NCI-H1436 (cell line): ENCODE data around the gene TRA2A.
"Not testable (repeated sequence)": the region's sequence is repeated elsewhere in the genome, so short reads cannot be mapped to it uniquely, and the experiment has no call there.

Experiments used
- DNase-seq: peaks from one replicate; lab custom pipeline; 2025; lab: John Stamatoyannopoulos, UW

Gene TRA2A

GRCh38 chr7:23531794-23532489 is at the start of gene TRA2A:
Gene TRA2A (minus strand): TSS chr7:23531981. CDS start chr7:23531824, 157 bp downstream.
- DNase-seq, result peak; percentile 90

GRCh38 chr7:23570592-23571200 is 38.9 kb upstream of the TRA2A start:
- peak; percentile 63 for DNase-seq

GRCh38 chr7:23558303-23558702 is 26.5 kb upstream of the TRA2A start:
- no peak for DNase-seq

GRCh38 chr7:23547662-23548061 is 15.9 kb upstream of the TRA2A start:
- DNase-seq, result no peak

GRCh38 chr7:23546897-23547572 is 15.3 kb upstream of the TRA2A start:
- DNase-seq, result peak; percentile 85

- no peak for DNase-seq
Measured at GRCh38 chr7:23545493-23545892, 13.7 kb upstream of the TRA2A start.

- peak; percentile 20 for DNase-seq
Measured at GRCh38 chr7:23544913-23545354, 13.2 kb upstream of the TRA2A start.

GRCh38 chr7:23542752-23543151 is 11.0 kb upstream of the TRA2A start:
- DNase-seq, result no peak

GRCh38 chr7:23539494-23539907 is 7.7 kb upstream of the TRA2A start:
- DNase-seq, result no peak

GRCh38 chr7:23538301-23538700 is 6.5 kb upstream of the TRA2A start:
- DNase-seq, result no peak

- DNase-seq, result no peak
Measured at GRCh38 chr7:23533238-23533604, 1.4 kb upstream of the TRA2A start.

- DNase-seq, result no peak
Measured at GRCh38 chr7:23532490-23533237, 883 bp upstream of the TRA2A start.

- DNase-seq, result peak; percentile 53
Measured at GRCh38 chr7:23531050-23531793, 559 bp downstream of the TRA2A start.

GRCh38 chr7:23530405-23530804 is 1.4 kb downstream of the TRA2A start:
- DNase-seq, result peak; percentile 11

- DNase-seq, result no peak
Measured at GRCh38 chr7:23529262-23529859, 2.4 kb downstream of the TRA2A start.

- not testable (repeated sequence) for DNase-seq
Measured at GRCh38 chr7:23525611-23526010, 6.2 kb downstream of the TRA2A start.

GRCh38 chr7:23524473-23524872 is 7.3 kb downstream of the TRA2A start:
- DNase-seq, result no peak

GRCh38 chr7:23523486-23524075 is 8.2 kb downstream of the TRA2A start:
- DNase-seq, result no peak

- no peak for DNase-seq
Measured at GRCh38 chr7:23520582-23520981, 11.2 kb downstream of the TRA2A start.

- DNase-seq, result no peak
Measured at GRCh38 chr7:23514755-23515154, 17.0 kb downstream of the TRA2A start.

GRCh38 chr7:23513746-23514145 is 18.0 kb downstream of the TRA2A start:
- not testable (repeated sequence) for DNase-seq
